Subcutaneous abdominal adipose tissue (tissue), 5 donors: ENCODE results near the gene STAG3.

ENCODE experiments used
- H3K27ac ChIP-seq: one replicate; pipeline ENCODE4 v1.7.0; 2013; ENCODE audit warnings: low read depth, mild to moderate bottlenecking, inconsistent platforms, low read length, moderate library complexity
- H3K27me3 ChIP-seq, 5 donors: one replicate each; pipeline ENCODE4 v1.7.0; 2013; ENCODE audit warnings: low read length in 5 of 5, inconsistent platforms in 1 of 5; ENCODE audit not compliant: control insufficient read depth in 5 of 5, insufficient read depth in 4 of 5
- H3K36me3 ChIP-seq, 5 donors: one replicate each; pipeline ENCODE4 v1.7.0; 2013; ENCODE audit warnings: low read length in 5 of 5; ENCODE audit not compliant: control insufficient read depth in 5 of 5, insufficient read depth in 5 of 5
- H3K4me1 ChIP-seq, 5 donors: one replicate each; pipeline ENCODE4 v1.7.0; 2013; ENCODE audit warnings: low read length in 5 of 5, mild to moderate bottlenecking in 3 of 5, moderate library complexity in 1 of 5; ENCODE audit not compliant: control insufficient read depth in 5 of 5, insufficient read depth in 5 of 5
- H3K4me3 ChIP-seq, 5 donors: one replicate each; pipeline ENCODE4 v1.7.0; 2013; ENCODE audit warnings: low read length in 5 of 5, low read depth in 1 of 5
- H3K9ac ChIP-seq, 5 donors: one replicate each; pipeline ENCODE4 v1.7.0; 2013; ENCODE audit warnings: low read length in 5 of 5, mild to moderate bottlenecking in 4 of 5, moderate library complexity in 3 of 5
- H3K9me3 ChIP-seq, 5 donors: one replicate each; pipeline ENCODE4 v1.7.0; 2013; ENCODE audit warnings: low read length in 5 of 5; ENCODE audit not compliant: control insufficient read depth in 5 of 5
- donor health status: healthy.
- donor health status: healthy.
- donor health status: healthy.
- donor health status: healthy.
- donor health status: healthy.

The STAG3 gene

DNA sequence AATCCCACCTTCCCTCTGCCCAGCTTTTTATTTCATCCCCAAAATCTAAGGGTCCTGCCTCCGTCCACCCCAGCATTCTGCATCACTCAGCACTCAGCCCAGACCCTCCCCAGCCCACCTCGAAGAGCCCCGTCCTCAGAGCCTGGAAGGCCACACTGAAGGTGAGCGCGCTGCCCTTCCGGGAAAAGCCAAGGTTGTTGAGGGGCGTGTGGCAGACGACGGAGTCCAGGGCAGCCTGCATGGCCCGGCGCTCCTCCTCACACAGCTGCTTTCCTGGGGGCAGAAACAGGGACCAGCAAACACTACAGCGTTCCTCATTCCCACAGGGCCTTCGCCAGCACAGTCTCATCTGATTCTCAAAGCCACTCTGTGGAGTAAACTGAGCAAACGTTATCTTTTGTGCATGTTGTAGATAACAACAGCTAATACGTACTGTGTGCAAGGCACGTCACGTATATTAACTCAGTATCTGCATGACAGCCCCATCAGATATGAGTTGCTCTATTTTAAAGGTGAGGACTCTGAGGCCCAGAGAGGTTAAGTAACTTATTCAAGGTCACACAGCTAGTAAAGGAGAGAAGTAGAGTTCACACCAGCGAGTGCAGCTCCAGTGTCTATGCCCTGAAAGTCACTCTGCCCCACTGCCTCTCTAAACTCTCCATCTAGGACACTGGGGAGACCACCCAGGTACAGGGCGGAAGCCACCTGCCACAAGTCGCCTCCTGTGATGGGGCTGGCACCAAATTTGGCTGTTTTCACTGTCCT is 22.0 kb upstream of the STAG3 start:
- H3K36me3 ChIP-seq = peaks cover 0 to 41% (median 36%) of the 10 kb centered on the region in 5 donors
- no peaks in the 10 kb centered on the region for H3K27me3 ChIP-seq
- no peak overlapping the region for H3K27ac ChIP-seq
- H3K4me1 ChIP-seq = peaks cover 3 to 48% (median 31%) of the 10 kb centered on the region in 5 donors
- H3K4me3 ChIP-seq = no peak overlapping the region
- no peak overlapping the region for H3K9ac ChIP-seq
- H3K9me3 ChIP-seq = no peaks in the 10 kb centered on the region

GRCh38 chr7:100156331-100157068 is 21.2 kb upstream of the STAG3 start:
- H3K27me3 ChIP-seq = no peaks in the 10 kb centered on the region
- no peak overlapping the region for H3K4me3 ChIP-seq
- no peaks in the 10 kb centered on the region for H3K9me3 ChIP-seq
- peaks cover 3 to 48% (median 31%) of the 10 kb centered on the region in 5 donors for H3K4me1 ChIP-seq
- H3K36me3 ChIP-seq = peaks cover 0 to 41% (median 36%) of the 10 kb centered on the region in 5 donors
- peak overlapping the region in 2 of 5 donors; percentile 25 to 87 for H3K9ac ChIP-seq
- no peak overlapping the region for H3K27ac ChIP-seq

DNA sequence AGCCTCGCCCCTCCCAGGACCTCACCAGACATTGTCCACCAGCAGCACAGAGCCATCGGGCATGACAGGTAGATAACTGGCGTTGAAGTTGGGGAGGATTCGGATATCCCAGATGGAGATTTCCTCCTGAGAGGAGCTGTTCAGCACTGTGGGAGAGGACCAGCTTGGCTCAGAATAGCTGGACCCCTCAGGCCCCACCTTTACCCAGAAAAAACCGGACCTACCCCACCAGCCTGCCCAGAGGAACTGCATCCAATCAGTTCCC is 20.7 kb upstream of the STAG3 start:
- H3K4me1 ChIP-seq = peaks cover 3 to 46% (median 31%) of the 10 kb centered on the region in 5 donors
- no peak overlapping the region for H3K27ac ChIP-seq
- H3K9ac ChIP-seq = peak overlapping the region in 3 of 5 donors; percentile 74 to 87 (median 77)
- H3K27me3 ChIP-seq = no peaks in the 10 kb centered on the region
- no peaks in the 10 kb centered on the region for H3K9me3 ChIP-seq
- peaks cover 0 to 41% (median 36%) of the 10 kb centered on the region in 5 donors for H3K36me3 ChIP-seq
- no peak overlapping the region for H3K4me3 ChIP-seq

DNA sequence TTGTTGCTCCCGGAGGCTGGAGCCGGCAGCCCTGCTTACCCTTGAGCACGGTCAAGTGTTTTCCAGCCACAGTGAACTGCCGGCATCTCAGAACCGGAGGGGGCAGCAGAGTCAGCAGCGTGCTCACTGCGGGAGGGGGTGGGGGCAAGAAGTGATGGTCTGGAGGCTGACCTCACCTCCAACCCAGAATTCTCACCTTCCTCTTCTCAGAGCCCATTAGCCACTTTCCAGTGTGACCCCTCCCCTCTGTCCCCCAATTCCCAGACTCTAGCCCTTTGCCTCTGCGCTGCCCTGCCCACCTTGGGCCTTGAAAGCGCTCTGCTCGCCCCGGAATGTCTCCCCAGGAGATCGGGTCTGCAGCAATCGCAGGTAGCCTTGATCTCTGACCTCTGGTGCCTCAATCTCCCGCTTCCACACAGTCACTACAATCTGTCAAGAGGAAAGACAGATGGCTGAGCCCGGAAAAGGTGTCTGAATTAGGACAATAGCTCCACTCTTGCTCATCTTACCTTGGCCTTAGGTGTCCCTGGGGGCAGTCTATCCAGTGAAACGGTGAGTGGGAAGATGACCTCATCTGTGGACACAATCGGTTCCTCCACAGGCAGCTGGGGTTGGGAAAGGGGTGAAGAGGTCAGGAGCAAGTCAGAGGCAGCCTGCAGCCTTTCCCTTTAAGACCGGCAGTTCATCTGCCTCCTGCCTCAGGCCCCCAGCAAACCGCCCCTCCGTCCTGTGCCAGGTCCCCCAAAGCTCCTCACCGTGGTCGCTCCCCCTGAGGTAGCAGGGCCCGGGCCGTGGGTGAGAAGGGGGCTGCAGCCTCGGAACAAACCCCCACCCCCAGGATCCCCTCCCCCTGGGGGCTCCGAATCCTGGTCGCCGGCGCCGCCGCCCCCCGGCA is 20.1 kb upstream of the STAG3 start:
- H3K9ac ChIP-seq = peak overlapping the region; percentile 63 to 91 (median 77)
- H3K36me3 ChIP-seq = peaks cover 0 to 41% (median 36%) of the 10 kb centered on the region in 5 donors

GRCh38 chr7:100158229-100159098 is 19.3 kb upstream of the STAG3 start, which contains the start of gene TRAPPC14:
Gene TRAPPC14, minus strand, starts transcription at chr7:100158723. Its CDS starts 224 bp downstream, at chr7:100158499.
- peaks cover 0 to 34% (median 31%) of the 10 kb centered on the region in 5 donors for H3K36me3 ChIP-seq
- H3K9me3 ChIP-seq = no peaks in the 10 kb centered on the region
- H3K27me3 ChIP-seq = no peaks in the 10 kb centered on the region
- peak within 1 kb of the TSS; percentile 67 to 85 (median 74) for H3K4me3 ChIP-seq
- peak within 1 kb of the TSS; percentile 72 for H3K27ac ChIP-seq
- peaks cover 3 to 40% (median 31%) of the 10 kb centered on the region in 5 donors for H3K4me1 ChIP-seq
- peak within 1 kb of the TSS; percentile 63 to 91 (median 77) for H3K9ac ChIP-seq

More for the DNA sequence above, 20.1 kb upstream of the STAG3 start:
- H3K27ac ChIP-seq = peak overlapping the region; percentile 72
- H3K9me3 ChIP-seq = no peaks in the 10 kb centered on the region
- peak overlapping the region; percentile 67 to 85 (median 74) for H3K4me3 ChIP-seq
- peaks cover 3 to 42% (median 31%) of the 10 kb centered on the region in 5 donors for H3K4me1 ChIP-seq
- H3K27me3 ChIP-seq = no peaks in the 10 kb centered on the region

DNA sequence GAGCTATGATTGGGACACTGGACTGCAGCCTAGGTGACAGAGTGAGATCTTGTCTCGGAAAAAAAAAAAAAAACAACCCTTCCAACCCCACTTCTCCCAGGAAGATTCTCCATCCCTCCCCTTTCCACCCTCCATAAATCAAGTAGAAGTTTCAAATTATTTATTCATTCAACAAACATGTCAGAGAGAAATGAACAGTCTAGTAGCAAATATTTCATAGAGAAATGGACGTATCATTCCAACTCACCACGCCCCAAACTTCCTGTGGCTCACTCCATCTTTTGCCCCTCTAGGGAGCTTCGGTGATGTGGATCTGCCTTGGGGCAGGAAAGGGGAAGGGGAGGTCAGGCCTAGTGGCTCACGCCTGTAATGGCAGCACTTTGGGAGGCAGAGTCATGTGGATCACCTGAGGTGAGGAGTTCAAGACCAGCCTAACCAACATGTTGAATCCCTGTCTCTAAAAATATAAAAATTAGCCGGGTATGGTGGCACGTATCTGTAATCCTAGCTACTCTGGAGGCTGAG is 18.6 kb upstream of the STAG3 start:
- peak overlapping the region in 3 of 5 donors; percentile 77 to 91 (median 87) for H3K9ac ChIP-seq
- peak overlapping the region; percentile 72 for H3K27ac ChIP-seq
- H3K9me3 ChIP-seq = no peaks in the 10 kb centered on the region
- H3K27me3 ChIP-seq = no peaks in the 10 kb centered on the region
- H3K36me3 ChIP-seq = peaks cover 0 to 28% (median 24%) of the 10 kb centered on the region in 5 donors
- peaks cover 3 to 35% (median 27%) of the 10 kb centered on the region in 5 donors for H3K4me1 ChIP-seq
- peak overlapping the region in 4 of 5 donors; percentile 73 to 85 (median 77) for H3K4me3 ChIP-seq

DNA sequence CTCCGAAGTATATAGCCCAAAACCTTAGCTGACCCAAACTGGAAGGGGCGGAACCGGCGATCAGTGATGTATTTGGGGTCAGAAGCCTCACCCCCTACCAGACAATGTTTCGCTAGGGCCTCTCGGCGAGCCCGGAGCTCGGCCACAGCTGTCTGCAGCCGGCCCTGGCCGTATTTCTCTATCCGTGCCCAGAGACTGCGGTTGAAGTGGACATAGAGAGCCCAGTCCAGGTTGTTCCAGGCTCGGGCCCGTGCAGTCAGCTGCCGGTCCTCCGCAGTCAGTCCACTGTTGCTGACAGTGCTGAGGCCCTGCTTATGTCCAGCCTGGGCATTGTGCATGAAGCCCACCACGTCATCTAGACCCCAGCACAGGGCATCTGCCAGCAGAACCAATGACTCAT is 17.7 kb upstream of the STAG3 start:
- H3K36me3 ChIP-seq = peaks cover 0 to 19% (median 18%) of the 10 kb centered on the region in 5 donors
- no peaks in the 10 kb centered on the region for H3K9me3 ChIP-seq
- H3K4me1 ChIP-seq = peaks cover 3 to 26% (median 20%) of the 10 kb centered on the region in 5 donors
- H3K27me3 ChIP-seq = no peaks in the 10 kb centered on the region
- H3K9ac ChIP-seq = no peak overlapping the region
- H3K4me3 ChIP-seq = no peak overlapping the region
- H3K27ac ChIP-seq = no peak overlapping the region

- Histone ChIP-seq H3K9ac (no peak overlapping the region), H3K9me3 (no peaks in the 10 kb centered on the region), H3K27ac (no peak overlapping the region)
Measured at GRCh38 chr7:100163006-100163531, 14.6 kb upstream of the STAG3 start.

More at GRCh38 chr7:100163006-100163531, 14.6 kb upstream of the STAG3 start:
- Histone ChIP-seq H3K4me3 (no peak overlapping the region), H3K4me1 (peaks cover 0 to 23% (median 20%) of the 10 kb centered on the region in 5 donors), H3K36me3 (no peaks in the 10 kb centered on the region), H3K27me3 (peaks cover 0 to 18% (median 12%) of the 10 kb centered on the region in 5 donors)
